NCI-H345 treated with DMSO at 0.1 percent for 48 hours (cell line): ENCODE data around the gene CSRP1.
"Not testable (repeated sequence)": the region's sequence is repeated elsewhere in the genome, so short reads cannot be mapped to it uniquely, and the experiment has no call there.

Source experiments
- DNase-seq: peaks from one replicate; lab custom pipeline; 2025; ENCODE audit not compliant: unreplicated experiment; lab: John Stamatoyannopoulos, UW

Gene CSRP1

DNA sequence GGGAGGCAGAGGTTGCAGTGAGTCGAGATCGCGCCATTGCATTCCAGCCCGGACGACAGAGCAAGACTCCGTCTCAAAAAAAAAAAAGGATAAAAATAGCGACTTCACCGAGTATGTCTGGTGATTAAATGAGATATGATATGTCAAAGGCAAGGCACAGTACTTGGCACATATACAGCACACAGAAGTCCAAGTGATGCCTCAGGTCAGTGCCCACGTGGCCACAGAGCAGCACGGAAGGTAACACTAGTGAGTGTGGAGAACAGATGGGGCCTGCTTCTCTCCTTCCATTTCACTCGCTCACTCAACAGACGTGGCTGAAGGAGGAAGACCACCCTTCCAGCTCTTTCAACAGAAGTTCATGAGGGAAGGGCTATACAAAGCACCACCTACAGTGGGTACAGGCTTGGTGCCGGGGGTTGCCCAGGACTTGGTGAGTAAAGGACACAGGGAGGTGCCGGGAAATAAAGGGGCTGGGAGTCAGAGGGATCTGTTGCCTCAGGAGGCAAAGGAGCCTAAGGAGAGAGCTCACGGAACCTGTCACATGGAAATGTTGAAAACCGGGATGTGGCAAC lies 8.9 kb downstream of the CSRP1 start:
- DNase-seq = no peak

DNA sequence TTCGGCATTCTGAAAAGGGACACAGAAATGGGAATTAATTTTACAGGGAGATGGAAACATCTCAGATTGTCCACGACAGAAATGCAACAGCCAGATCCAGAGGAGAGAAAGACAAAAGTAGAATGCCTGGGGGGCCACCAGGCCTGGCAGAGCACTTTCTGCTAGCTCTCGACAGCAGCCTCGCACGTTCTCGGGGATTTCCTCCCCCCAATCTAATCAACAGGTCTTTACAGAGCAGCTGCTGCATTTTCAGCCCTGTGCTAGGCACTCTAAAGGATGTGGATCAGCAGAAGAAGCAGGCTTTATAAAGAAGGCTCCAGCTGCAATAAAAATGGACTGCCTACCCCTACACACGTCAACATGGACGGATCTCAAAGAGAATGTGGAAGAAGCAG lies 10.6 kb downstream of the CSRP1 start:
- no peak for DNase-seq

DNA sequence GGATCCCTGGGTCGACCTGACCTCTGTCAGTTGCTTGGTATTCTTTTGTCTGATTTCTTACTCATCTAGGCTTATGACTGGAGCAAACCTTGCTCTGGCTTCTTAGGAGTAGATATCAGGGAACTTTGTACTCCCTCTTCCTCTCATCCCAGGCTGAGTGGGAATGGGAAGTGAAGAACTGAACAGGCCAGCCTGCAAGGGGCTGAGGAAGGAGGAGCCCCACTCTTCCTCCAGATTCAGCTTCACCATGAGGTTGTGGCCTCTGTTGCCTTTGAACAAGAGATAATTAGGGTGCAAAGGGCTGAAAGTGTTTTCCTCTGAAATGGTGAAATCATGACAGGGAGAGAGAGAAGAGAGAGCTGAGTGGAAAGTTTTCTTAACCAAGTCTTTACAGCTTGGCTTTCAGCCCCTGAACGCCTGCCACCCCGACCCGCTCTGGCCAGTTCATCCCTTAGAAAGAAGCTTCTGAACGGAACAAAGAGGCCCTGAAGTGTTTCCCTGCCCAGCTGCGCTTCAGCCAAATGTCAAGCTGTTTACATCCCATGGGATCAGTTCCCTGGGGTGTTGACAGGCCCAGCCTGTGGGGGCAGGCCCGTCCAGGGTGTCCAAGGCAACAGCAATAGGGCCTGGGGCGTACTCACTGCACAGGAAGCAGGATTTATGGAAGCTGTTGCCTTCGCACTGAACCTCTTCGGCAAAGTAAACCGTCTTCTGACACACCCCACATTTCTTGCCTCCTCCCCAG lies 11.2 kb downstream of the CSRP1 start:
- DNase-seq = peak; percentile 40

DNA sequence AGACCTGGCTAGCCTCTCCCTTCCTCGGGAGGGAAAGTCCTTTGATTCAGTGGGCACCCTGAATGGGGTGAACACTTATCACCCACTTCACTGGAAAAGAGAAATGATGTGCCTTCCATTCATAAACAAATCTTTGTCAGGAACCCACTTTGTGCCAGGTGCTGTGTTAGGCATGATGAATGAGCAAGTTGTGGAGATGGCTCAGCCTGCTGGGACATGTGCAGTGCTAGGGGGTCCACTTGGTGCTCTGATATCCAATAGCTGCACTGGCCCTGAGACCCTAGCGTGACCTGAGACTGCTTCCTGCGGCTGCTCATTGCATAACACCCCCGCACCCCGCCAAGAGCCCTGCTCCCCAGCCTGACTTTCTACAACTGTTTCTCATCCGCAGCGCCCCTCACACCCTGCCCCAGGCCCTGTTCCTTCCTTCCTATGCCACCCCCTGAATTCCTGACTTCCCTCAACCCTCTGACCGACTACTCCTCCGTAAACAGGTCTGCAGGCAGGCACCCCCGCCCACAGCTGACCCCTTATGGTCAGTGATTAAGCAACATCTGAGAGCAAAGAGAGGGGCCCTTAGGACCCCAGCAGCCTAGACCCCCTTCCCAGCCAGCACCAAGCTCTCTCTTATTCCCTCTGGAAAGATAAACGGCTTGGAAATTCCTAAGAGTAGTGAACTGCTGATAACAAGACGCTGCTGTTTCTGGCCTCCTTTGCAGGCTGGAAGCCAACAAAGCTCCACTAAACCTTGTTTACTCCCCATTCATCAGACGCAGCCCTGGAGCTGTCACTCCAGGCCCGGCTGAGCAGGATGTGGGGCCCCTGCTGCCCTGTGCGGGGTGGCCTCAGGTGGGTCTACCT lies 12.9 kb downstream of the CSRP1 start:
- no peak for DNase-seq

DNA sequence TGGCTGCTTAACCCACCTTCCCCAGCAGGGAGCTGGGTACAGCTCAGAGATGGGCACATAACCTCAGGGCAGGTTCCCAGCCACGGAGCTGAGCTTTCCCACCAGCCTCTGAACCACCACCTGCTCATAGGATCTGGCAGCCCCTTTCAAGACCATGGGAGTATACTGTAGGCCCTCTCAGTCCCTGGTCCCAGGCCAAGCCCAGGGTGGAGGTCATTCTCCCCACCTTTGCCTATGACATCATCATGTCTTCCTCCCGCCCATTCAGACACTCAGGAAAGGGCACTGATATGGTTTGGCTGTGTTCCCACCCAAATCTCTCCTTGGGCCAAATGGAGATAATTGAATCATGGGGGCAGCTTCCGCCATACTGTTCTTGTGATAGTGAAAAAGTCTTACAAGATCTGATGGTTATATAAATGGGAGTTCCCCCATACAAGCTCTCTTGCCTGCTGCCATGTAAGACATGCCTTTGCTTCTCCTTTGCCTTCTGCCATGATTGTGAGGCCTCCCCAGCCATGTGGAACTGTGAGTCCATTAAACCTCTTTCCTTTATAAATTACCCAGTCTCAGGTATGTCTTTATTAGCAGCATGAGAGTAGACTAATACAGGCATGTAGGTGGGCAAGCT lies 13.8 kb downstream of the CSRP1 start:
- not testable (repeated sequence) for DNase-seq

DNA sequence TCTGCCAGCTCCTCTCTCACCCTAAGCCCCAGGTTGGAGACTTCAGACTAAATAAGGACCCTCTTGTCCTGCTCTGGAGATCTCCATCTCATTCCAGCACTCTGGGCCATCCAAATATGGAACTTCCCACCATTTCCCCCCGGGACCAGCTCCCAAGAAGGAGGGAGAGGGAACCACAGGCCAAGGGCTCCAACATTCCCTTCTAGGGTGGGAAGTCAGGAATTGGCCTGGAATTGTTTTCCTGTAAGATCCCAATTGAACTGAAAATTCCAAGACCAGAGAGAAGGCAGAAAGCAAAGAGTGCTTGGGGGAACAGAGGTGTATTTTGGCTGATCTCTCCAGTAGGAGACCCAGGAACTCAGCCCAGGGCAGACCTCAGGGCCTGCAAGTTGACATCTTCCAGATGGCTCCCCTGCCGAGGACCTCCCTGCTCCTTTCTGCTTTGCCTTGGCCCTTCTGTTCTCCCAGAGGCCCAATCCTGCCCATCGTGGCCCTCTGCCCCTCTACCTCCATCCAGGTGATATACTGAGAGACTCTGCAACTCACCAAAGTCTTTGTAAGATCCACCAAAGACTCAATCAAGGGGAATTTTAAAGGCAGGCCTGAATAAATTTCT lies 14.9 kb downstream of the CSRP1 start:
- no peak for DNase-seq

DNA sequence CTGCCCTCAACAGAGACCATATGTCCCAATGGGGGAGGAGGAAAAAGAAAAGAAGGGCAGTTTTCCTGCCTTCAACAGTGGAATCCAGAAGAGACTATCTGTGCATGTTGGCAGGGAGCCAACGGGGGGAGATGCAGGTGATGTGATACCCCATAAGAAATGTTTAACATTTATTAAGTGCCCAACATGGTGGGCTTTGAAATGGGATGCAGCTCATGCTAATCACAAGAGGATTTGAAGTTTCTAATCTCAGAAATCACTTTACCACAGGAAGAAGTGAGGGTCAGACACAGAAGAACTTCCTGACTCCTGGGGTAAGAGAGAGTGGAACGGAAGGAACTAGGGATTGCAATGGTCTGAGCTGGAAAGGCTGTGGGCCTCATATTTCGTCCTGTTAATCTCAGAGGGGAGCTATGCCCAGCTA lies 16.2 kb downstream of the CSRP1 start:
- no peak for DNase-seq

DNA sequence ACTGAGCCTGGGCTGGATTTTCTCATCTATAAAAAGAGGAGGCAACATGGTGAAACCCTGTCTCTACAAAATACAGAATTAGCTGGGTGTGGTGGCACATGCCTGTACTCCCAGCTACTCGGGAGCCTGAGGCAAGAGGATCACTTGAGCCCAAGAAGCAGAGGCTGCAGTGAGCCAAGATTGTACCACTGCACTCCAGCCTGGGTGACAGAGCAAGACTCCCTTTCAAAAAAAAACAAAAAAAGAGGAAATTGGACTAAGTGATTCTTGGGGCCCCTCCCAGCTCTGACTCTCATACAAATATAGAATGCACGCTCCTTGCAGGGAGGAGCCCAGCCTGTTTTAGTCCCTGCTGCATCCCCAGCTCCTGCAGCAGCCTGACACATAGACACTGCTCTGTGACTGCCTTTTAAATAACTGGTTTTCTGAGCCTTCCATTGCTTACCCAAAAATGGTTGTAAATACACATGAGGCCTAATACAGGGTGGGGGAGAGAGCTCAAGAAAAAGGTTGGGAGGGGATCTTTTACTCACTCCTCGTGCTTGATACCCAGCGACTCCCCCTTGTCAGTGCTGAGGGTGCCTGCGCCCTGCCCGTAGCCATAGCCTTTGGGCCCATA lies 17.2 kb downstream of the CSRP1 start:
- DNase-seq = no peak

DNA sequence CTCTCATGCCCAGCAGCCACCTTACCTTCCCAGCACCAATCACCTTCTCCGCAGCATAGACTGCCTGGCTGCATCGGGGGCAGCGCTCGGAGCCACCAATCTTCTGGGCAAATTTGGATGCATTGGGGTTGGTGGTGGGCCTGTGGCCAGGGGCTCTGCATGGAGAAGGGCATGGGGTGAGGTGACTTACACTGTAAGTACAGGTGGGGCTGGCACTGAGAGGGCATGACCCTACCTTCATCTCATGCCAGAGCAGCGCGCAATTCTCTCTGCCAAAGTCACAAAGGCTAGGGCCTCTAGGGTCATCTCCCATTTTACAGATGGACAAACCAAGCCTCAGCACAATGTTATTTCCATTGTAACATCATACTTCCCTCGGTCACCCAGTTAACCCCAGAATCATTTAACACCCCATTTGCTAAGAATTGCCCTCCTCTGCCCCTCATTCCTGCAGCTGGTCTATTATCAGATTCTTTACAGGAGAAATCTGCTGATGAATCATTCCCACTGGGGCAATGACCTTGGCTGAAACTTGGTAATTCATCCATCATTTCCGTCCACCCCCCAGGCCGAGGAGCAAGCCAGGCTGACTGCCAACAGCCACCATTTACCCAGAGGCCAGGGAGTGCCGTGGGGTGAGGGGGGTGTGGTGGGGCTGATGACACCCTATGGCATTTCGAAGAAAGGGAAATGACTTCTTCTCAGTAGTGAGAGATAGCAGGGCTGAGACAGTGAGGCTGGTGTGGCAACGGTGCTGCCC lies 17.9 kb downstream of the CSRP1 start:
- no peak for DNase-seq

DNA sequence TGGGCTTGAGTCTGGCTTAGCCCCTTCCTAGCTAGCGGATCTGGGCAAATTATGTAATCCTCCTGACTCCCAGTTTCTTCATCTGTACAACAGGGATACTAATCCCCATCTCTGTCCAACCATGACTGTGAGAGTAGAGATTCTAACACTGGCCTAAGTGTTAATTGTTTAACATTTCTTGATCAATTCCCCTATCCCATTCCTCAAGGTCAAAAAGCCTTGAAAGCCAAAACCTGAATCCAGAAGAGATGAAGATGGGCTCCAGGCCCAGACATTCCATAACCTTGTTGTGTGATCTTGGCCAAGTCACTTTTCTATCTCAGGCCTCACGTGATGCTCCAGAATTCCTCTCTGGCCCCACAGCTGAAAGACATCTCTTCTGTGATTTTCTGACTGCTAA lies 19.2 kb downstream of the CSRP1 start:
- no peak for DNase-seq

DNA sequence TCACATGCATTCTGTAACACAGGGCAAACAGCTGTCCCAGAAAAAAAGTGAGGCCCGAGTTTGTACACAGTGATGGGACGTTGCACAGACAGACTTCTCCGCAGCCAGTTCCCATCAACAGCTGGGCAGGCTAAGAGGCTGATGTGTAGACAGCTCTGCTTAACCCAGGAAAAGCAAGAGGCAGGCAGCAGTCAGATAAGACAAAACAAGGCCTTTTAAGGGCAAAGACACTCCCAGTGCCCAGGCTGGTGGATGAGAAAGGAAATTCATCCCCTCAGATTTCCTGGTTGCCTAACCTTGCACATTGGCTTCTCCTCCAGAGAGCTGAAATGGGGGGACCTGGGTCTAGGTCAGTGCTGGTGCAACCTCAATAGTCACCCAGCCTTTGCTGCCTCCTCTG lies 20.7 kb downstream of the CSRP1 start:
- no peak for DNase-seq

DNA sequence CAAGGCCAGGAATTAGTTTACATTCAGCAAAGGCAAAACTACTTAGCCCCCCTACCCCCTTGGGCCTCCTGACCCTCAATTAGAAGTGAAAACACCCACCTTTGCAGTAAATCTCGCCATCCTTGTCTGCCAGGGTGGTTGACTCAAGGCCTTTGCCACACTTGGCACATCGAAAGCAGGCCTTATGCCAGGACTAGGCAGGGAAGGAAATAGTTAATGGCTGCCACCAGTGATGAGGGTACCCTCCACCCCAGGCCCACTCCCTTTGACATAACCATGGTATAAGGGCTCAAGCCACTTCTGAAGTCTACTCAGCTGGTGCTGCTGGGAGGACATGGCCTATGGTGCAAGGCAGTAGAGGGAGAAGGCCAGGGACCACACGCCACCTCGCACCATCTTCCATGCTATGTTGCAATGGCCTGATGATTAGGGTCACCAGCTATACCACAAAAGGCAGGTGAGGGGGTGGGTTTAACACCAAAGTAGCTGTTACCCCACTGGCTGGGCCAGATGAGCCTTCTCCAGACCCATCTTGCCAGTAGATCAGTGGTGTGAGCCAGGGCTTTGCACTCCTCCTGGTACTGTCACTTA lies 21.6 kb downstream of the CSRP1 start:
- DNase-seq = no peak

DNA sequence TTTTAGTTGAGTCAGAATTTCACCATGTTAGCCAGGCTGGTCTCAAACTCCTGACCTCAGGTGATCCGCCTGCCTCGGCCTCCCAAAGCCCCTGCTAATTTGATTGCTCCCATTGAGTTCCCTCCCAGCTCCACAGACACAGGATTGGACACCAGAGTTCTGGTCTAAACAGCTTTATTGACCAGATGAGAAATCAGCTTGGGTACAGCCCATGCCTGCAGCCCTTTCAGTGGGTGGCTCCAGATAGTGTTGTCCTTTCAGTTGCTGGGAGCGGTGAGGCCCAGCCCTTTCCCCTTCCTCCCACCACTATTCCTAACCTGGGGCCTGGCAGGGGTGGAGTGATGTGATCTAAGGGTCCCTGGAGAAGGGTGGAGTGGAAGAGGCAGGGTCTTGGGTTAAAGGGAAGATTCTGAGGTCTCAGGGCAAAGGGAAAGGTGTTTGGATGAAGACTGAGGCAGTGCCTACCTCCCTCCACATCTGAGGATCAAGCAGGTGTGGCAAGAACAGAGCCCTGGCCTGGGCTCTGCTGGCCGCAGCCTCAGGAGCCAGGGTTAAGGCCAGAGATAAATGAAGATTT lies 23.5 kb downstream of the CSRP1 start:
- no peak for DNase-seq

DNA sequence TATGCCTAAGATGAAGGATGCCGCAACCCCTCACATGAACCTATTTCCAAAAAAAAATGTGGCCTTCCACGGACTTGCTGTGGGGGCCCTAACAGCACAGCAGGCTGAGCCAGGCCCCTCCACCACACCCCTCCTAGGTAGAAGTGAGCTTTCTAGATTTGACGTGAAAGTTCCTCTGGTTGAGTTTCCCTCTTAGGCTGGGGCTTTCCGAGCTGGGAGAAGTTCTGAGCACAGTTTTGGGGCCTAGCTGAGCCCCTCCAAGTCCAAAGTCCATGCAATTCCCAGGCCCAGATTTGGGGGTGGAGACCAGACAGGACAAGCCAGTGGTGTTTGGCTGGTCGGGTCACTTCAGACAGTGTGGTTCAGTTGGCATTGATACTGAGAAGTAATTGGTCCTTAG lies 24.2 kb downstream of the CSRP1 start:
- no peak for DNase-seq

DNA sequence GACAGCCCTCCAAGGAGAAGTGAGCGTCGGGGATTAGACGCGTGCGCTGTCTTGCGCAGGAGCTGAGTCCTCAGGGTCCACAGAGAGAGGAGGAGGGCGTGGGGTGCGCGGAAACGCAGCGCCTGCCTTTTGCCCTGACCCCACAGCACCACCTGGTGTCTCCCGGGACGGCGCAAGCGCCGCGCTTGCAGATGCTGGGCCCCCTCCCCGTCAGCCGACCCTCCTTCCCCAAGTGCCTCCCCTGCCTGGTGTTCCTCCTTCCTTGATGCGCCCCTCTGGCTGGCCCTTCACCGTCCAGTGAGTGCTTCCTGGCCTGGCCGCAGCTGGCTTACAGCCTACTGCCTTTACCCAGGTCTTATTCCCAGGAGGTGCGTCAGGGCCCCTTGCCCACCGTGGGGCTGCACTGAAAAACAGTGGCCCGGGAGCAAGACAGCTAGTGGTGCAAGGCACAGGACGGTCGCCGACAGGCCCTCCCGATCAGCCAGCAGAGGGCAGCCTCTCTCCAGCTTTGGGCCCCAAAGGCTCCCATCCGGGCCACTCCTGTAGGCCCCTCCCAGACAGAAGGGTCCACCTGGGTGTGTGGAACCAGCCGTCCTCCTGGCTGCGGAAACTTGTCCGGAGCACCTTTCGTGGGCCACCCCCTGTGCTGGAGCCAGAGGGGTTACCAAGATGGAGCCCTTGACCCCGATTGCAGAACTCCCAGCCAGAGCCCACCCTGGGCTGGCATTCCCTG lies 25.0 kb downstream of the CSRP1 start:
- peak; percentile 80 for DNase-seq

DNA sequence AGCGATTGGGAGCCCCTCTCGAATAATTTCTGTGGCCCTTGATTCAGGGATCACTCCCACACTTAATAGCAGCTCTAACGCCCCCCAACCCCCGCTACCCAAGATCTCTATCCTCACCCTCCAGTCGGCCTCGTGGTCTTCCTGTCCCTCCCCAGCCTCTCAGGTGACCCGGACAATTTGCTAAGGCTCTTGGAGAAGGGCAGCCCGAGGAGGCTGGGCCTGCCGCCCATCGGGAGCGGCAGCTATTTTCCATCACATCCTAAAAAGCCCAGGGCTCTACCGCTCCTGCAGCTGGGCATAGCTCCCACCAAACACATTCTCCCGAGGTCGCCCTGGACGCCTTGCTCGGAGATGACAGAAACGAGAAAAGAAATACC lies 25.9 kb downstream of the CSRP1 start:
- no peak for DNase-seq

DNA sequence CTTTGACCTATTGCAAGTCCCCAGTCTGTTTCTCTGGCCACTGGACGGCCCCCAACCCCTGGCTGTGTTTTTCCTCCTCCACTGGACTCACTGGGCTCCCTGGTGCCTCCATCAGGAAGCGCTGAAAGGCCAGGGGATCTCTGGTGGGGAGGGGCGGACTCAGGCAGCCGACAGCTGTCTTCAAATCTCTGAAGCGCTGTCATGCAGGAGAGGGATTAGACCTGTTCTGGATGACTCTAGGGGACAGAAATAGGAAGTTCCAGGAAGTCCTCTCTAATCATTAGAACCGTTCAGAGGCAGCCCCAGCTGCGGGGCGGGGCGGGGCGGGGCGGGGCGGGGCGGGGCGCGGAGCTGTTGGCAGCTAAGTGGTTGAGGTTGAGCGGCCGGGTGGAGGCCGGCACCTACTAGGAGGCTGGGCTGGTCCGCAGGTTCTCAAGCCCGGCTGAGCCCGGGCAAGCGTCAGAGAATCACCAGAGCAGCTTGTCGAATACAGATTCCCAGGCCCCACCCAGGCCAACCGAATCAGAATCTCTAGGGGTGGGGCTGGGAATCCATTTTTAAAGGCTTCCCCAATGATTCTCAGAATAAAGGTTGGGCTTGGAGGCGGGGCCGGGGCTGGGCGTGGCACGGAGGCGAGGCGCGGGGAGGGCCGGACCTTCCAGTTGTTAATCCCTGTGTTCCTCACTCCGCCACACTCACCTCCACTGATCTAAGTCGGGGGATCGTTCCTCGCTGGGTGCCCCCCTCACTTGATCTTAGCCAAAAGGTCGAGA lies 26.5 kb downstream of the CSRP1 start:
- peak; percentile 84 for DNase-seq

DNA sequence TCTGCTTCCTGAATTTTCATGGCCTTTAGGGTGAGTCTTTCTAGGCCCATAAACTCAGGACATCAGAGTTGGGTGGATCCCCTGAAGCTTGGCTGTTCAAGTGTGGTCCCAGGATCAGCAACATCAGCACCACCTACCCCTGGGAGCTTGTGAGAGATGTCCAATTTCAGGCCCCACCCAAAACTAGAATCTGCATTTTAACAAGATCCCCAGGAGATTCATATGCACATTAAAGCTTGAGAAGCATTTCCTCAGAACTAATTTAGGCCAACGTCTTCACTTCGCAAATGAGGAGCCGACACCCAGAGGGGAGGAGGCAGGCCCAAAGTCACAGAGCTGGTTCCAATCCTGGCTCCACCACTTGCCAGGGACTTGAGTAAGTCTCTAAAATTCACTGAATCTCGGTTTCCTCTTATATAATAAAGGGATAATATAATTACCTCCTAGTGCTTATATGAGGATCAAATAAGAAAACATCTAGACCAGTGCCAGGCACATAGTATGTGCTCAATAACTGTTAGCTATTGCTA lies 27.7 kb downstream of the CSRP1 start:
- no peak for DNase-seq
